GM23338 (cell line): ENCODE measurements around the gene MTA3. TPM values are rescaled to one million over a fixed set of nuclear protein-coding genes. Genes with fewer than 3 reads are reported as not detected.

Experiments
- ATAC-seq: fragments of 200-7000 bp; cut with Tn5 transposase; 3 replicates; pipeline ENCODE4 v1.9.1; 2020
- DNase-seq: peaks from one replicate; pipeline ENCODE4 v3.0.0-alpha.2; 2015; ENCODE audit warnings: low spot score
- H2AFZ ChIP-seq: fragments of 200-600 bp; sonication (generic); 2 replicates; pipeline ENCODE4 v1.8.0; 2016; ENCODE audit warnings: antibody characterized with exemption, mild to moderate bottlenecking, moderate library complexity
- H3F3A ChIP-seq: fragments of 200-600 bp; sonication (generic); replicated peaks from 2 replicates; pipeline ENCODE4 v1.8.0; 2017; ENCODE audit warnings: antibody characterized with exemption, mixed run types, low read depth
- H3K27ac ChIP-seq: fragments of 200-600 bp; sonication (generic); 2 replicates; pipeline ENCODE4 v1.6.1; 2016; ENCODE audit warnings: low read depth
- H3K27me3 ChIP-seq: fragments of 200-600 bp; sonication (generic); 2 replicates; pipeline ENCODE4 v1.8.0; 2016; ENCODE audit warnings: mild to moderate bottlenecking, mixed run types, moderate library complexity; ENCODE audit not compliant: insufficient read depth
- H3K36me3 ChIP-seq: fragments of 200-600 bp; sonication (generic); 2 replicates; pipeline ENCODE4 v1.8.0; 2016; ENCODE audit warnings: mild to moderate bottlenecking; ENCODE audit not compliant: insufficient read depth
- H3K4me1 ChIP-seq: fragments of 200-600 bp; sonication (generic); 2 replicates; pipeline ENCODE4 v1.8.0; 2016; ENCODE audit warnings: mild to moderate bottlenecking, moderate library complexity; ENCODE audit not compliant: insufficient read depth
- H3K4me2 ChIP-seq: fragments of 200-600 bp; sonication (generic); 2 replicates; pipeline ENCODE4 v1.7.1; 2017; ENCODE audit warnings: mixed run types
- H3K4me3 ChIP-seq: fragments of 200-600 bp; sonication (generic); 2 replicates; pipeline ENCODE4 v1.6.1; 2016; ENCODE audit warnings: mixed run types
- H3K79me2 ChIP-seq: fragments of 200-600 bp; sonication (generic); replicated peaks from 2 replicates; pipeline ENCODE4 v1.8.0; 2017; ENCODE audit warnings: mild to moderate bottlenecking; ENCODE audit not compliant: insufficient read depth
- H3K9me2 ChIP-seq: fragments of 200-600 bp; sonication (generic); 2 replicates; pipeline ENCODE4 v1.8.0; 2017; ENCODE audit not compliant: insufficient read depth
- H4K20me1 ChIP-seq: fragments of 200-600 bp; sonication (generic); replicated peaks from 2 replicates; pipeline ENCODE4 v1.8.0; 2017; ENCODE audit warnings: mild to moderate bottlenecking; ENCODE audit not compliant: insufficient read depth
- H3K27ac Mint-ChIP-seq: 2 replicates; pipeline ENCODE4 v1.8.0; 2020; ENCODE audit warnings: inconsistent platforms, mild to moderate bottlenecking, moderate library complexity, mixed read lengths
- H3K27me3 Mint-ChIP-seq: 3 replicates; pipeline ENCODE4 v1.8.0; 2022; ENCODE audit warnings: low read depth, mild to moderate bottlenecking, moderate library complexity, mixed read lengths, inconsistent platforms; ENCODE audit not compliant: insufficient read depth, poor library complexity
- H3K36me3 Mint-ChIP-seq: 3 replicates; pipeline ENCODE4 v1.8.0; 2021; ENCODE audit warnings: low read depth, mild to moderate bottlenecking, inconsistent platforms, moderate library complexity, mixed read lengths
- H3K4me1 Mint-ChIP-seq: 3 replicates; pipeline ENCODE4 v1.8.0; 2020; ENCODE audit warnings: mild to moderate bottlenecking, inconsistent platforms, mixed read lengths
- H3K4me3 Mint-ChIP-seq: 3 replicates; pipeline ENCODE4 v1.8.0; 2021; ENCODE audit warnings: moderate library complexity, mild to moderate bottlenecking, inconsistent platforms, mixed read lengths
- H3K9me3 Mint-ChIP-seq: 3 replicates; pipeline ENCODE4 v1.8.0; 2020; ENCODE audit warnings: moderate library complexity, mild to moderate bottlenecking, inconsistent platforms, mixed read lengths
- CREB1 ChIP-seq: fragments of 250-450 bp; sonication (Bioruptor Pico); IDR thresholded peaks from 2 replicates; pipeline ENCODE4 v1.5.0; 2020; ENCODE audit warnings: low read depth, mild to moderate bottlenecking, moderate library complexity
- EZH2 ChIP-seq: fragments of 200-600 bp; sonication (generic); IDR thresholded peaks from one replicate; pipeline ENCODE4 v1.8.0; 2017; ENCODE audit warnings: antibody characterized with exemption, mild to moderate bottlenecking, low read depth; ENCODE audit not compliant: unreplicated experiment
- EZH2phosphoT487 ChIP-seq: fragments of 200-600 bp; sonication (generic); IDR thresholded peaks from one replicate; pipeline ENCODE4 v1.8.1; 2018; ENCODE audit warnings: antibody characterized with exemption; ENCODE audit not compliant: unreplicated experiment
- JUNB ChIP-seq: IDR thresholded peaks from one replicate; pipeline ENCODE4 v1.6.1; 2016; ENCODE audit warnings: antibody characterized with exemption; ENCODE audit not compliant: unreplicated experiment
- ZNF331 ChIP-seq: fragments of 250-450 bp; sonication (Bioruptor Pico); IDR thresholded peaks from 2 replicates; pipeline ENCODE4 v1.5.0; 2020; ENCODE audit warnings: low read depth, mild to moderate bottlenecking, moderate library complexity
- ZNF462 ChIP-seq: fragments of 250-450 bp; sonication (Bioruptor Pico); IDR thresholded peaks from 2 replicates; pipeline ENCODE4 v1.5.0; 2020; ENCODE audit warnings: mild to moderate bottlenecking, moderate library complexity
- polyA plus RNA-seq: library from polyadenylated mRNA; unstranded; fragments of >200 nt; fragmentation: Nextera tagmentation; extraction: Ambion mirVana; gene quantifications from 2 replicates; pipeline ENCODE4 v1.2.1, GENCODE V29; 2016
- total RNA-seq: library from RNA; depleted of rRNA; stranded (reverse); fragments of >200 nt; shearing (Covaris generic); gene quantifications from 2 replicates; pipeline ENCODE4 v1.2.3, GENCODE V29; 2014
- TF ChIP-seq, protein P1 (sequence below): IDR thresholded peaks from 2 replicates; pipeline ENCODE4 v1.6.1; 2016; ENCODE audit warnings: antibody characterized with exemption

MTA3 gene
- total and polyA plus RNA-seq, 2 experiments from 2014 or later, result 162 to 208 TPM

DNA sequence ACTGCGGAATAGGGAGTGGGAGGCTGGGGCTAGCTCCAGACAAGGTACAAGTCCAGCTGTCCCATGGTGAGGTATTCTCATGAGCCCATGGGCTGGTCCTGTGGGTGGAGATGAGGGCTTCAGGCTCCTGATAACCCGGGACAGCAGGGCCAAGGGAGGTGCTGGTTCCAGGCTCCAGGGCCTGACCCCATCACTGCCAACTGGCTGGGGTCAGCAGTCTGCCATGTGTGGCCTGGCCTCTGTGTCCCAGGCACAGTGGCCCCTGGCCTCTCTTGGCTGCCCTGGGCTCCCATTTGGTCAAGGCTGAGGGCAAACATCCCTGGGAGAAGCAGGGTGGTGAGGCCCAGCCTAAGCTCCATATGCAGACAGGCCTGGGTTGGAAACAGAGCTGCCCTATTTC lies 196.5 kb downstream of the MTA3 start (continued):
- TF ChIP-seq ZNF462 (CRISPR knock-in tag) (no peak), EZH2phosphoT487 (no peak), CREB1 (CRISPR knock-in tag) (no peak), ZNF331 (CRISPR knock-in tag) (no peak)
- TF ChIP-seq, protein P1, sequence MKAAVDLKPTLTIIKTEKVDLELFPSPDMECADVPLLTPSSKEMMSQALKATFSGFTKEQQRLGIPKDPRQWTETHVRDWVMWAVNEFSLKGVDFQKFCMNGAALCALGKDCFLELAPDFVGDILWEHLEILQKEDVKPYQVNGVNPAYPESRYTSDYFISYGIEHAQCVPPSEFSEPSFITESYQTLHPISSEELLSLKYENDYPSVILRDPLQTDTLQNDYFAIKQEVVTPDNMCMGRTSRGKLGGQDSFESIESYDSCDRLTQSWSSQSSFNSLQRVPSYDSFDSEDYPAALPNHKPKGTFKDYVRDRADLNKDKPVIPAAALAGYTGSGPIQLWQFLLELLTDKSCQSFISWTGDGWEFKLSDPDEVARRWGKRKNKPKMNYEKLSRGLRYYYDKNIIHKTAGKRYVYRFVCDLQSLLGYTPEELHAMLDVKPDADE, result no peak

DNA sequence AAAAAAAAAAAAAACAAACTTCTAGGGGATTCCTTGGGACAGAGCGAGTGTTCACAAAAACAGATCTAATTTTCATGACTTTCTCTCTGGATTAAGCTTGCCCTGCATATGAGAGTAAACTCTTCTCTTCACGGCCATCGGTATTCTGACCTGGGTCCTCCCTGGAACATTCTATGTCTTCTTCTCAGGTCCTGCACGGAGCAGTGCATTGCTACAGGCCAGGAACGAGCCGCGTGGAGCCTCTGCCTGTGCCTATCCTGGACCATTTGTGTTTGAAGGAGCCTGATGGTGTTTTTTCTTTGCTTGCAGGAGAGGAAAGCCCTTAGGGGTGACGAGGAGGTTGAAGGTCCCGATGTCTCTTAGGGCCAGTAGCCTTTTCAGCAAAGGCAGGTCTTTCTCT lies 197.3 kb downstream of the MTA3 start:
- ATAC-seq (no peak), DNase-seq (no peak)
- no peak overlapping the region for H3K4me3 ChIP-seq
- H3F3A ChIP-seq, result no peaks in the 10 kb centered on the region
- H3K79me2 ChIP-seq, result no peaks in the 10 kb centered on the region
- no peak overlapping the region for H3K4me2 ChIP-seq
- no peaks in the 10 kb centered on the region for H3K9me2 ChIP-seq
- H3K27ac Mint-ChIP-seq, result no peak overlapping the region
- no peaks in the 10 kb centered on the region for H3K4me1 ChIP-seq
- H3K36me3 Mint-ChIP-seq, result peaks cover 5% of the 10 kb centered on the region; the same call in 2 of the 3 replicates
- H3K27ac ChIP-seq, result no peak overlapping the region
- H3K27me3 ChIP-seq, result no peaks in the 10 kb centered on the region
- H3K27me3 Mint-ChIP-seq, result peaks cover 7% of the 10 kb centered on the region
- no peak overlapping the region for H3K4me3 Mint-ChIP-seq
- H3K4me1 Mint-ChIP-seq, result peaks cover 11% of the 10 kb centered on the region
- H3K36me3 ChIP-seq, result no peaks in the 10 kb centered on the region
- H3K9me3 Mint-ChIP-seq, result no peaks in the 10 kb centered on the region
- peaks cover 1% of the 10 kb centered on the region; the same call in 1 of the 2 replicates for H4K20me1 ChIP-seq
- H2AFZ ChIP-seq, result no peak overlapping the region
- TF ChIP-seq CREB1 (CRISPR knock-in tag) (no peak), ZNF462 (CRISPR knock-in tag) (no peak), JUNB (no peak), EZH2 (no peak)
